Islet precursor cell (in vitro differentiated cells): Measurements from ENCODE around the gene ADGRA1.

Experiments
- DNase-seq: peaks from one replicate; pipeline ENCODE4 v3.0.0-alpha.2; 2018

The ADGRA1 gene

GRCh38 chr10:133114726-133115452 lies 27.2 kb downstream of the ADGRA1 start:
- DNase-seq: no peak

GRCh38 chr10:133115453-133115842 lies 27.7 kb downstream of the ADGRA1 start:
- DNase-seq: no peak

GRCh38 chr10:133115976-133116375 lies 28.3 kb downstream of the ADGRA1 start:
- DNase-seq: no peak

GRCh38 chr10:133116455-133116854 lies 28.7 kb downstream of the ADGRA1 start:
- no peak for DNase-seq

- DNase-seq: no peak
Measured at GRCh38 chr10:133117036-133117687, 29.4 kb downstream of the ADGRA1 start.

- DNase-seq: no peak
Measured at GRCh38 chr10:133117688-133118071, 30.0 kb downstream of the ADGRA1 start.

- no peak for DNase-seq
Measured at GRCh38 chr10:133121479-133121878, 33.8 kb downstream of the ADGRA1 start.

GRCh38 chr10:133122171-133122935 lies 34.6 kb downstream of the ADGRA1 start:
- DNase-seq: no peak

- DNase-seq: no peak
Measured at GRCh38 chr10:133123050-133123745, 35.5 kb downstream of the ADGRA1 start.

GRCh38 chr10:133123746-133124356 lies 36.1 kb downstream of the ADGRA1 start:
- DNase-seq: no peak

- peak; percentile 76 for DNase-seq
Measured at GRCh38 chr10:133124357-133125211, 36.9 kb downstream of the ADGRA1 start.

GRCh38 chr10:133125901-133126300 lies 38.2 kb downstream of the ADGRA1 start:
- no peak for DNase-seq

GRCh38 chr10:133126431-133127290 lies 38.9 kb downstream of the ADGRA1 start:
- no peak for DNase-seq

- no peak for DNase-seq
Measured at GRCh38 chr10:133127291-133128125, 39.8 kb downstream of the ADGRA1 start.

GRCh38 chr10:133128126-133129070 lies 40.7 kb downstream of the ADGRA1 start:
- no peak for DNase-seq

- DNase-seq: no peak
Measured at GRCh38 chr10:133129071-133129858, 41.5 kb downstream of the ADGRA1 start.

- no peak for DNase-seq
Measured at GRCh38 chr10:133129859-133130495, 42.3 kb downstream of the ADGRA1 start.
